ENCODE results near the gene PPA2.

Gene PPA2

GRCh38 chr4:105399532-105400161, 74.2 kb downstream of the PPA2 start:
- no peak overlapping the region for H3K4me3 ChIP-seq (ENCODE audit: low read depth, low read length)
- H3K27me3 ChIP-seq: no peaks in the 10 kb centered on the region
- peaks cover 2% of the 10 kb centered on the region; the same call in 1 of the 2 replicates for H3K36me3 ChIP-seq
- no peaks in the 10 kb centered on the region for H3K4me1 ChIP-seq
- no peaks in the 10 kb centered on the region for H3K9me3 ChIP-seq
- DNase-seq: no peak
- no peak for TF ChIP-seq CTCF (IDR thresholded peaks at IDR 0.05; ENCODE audit: low read depth, low read length)

- H3K36me3 ChIP-seq: peaks cover 2% of the 10 kb centered on the region; the same call in 1 of the 2 replicates
- no peaks in the 10 kb centered on the region for H3K9me3 ChIP-seq
- H3K27me3 ChIP-seq: no peaks in the 10 kb centered on the region
- no peaks in the 10 kb centered on the region for H3K4me1 ChIP-seq
- no peak for DNase-seq
- no peak for TF ChIP-seq CTCF (IDR thresholded peaks at IDR 0.05; ENCODE audit: low read depth, low read length)
- H3K4me3 ChIP-seq (ENCODE audit: low read depth, low read length): no peak overlapping the region
These were observed 81.0 kb downstream of the PPA2 start for GRCh38 chr4:105392858-105393257.

- no peak for DNase-seq
- Histone ChIP-seq H3K9me3 (no peaks in the 10 kb centered on the region), H3K36me3 (peaks cover 5% of the 10 kb centered on the region; the same call in 1 of the 2 replicates), H3K4me1 (no peaks in the 10 kb centered on the region), H3K27me3 (no peaks in the 10 kb centered on the region), H3K4me3 (ENCODE audit: low read depth, low read length) (no peak overlapping the region)
- no peak for TF ChIP-seq CTCF (IDR thresholded peaks at IDR 0.05; ENCODE audit: low read depth, low read length)
These were observed 84.7 kb downstream of the PPA2 start for GRCh38 chr4:105389167-105389566.

- Histone ChIP-seq H3K36me3 (peaks cover 5% of the 10 kb centered on the region; the same call in 1 of the 2 replicates), H3K4me3 (ENCODE audit: low read depth, low read length) (no peak overlapping the region), H3K27me3 (no peaks in the 10 kb centered on the region), H3K4me1 (no peaks in the 10 kb centered on the region), H3K9me3 (no peaks in the 10 kb centered on the region)
- no peak for DNase-seq
- TF ChIP-seq CTCF (IDR thresholded peaks at IDR 0.05; ENCODE audit: low read depth, low read length): no peak
These were observed 86.4 kb downstream of the PPA2 start for GRCh38 chr4:105387466-105387865.

- Histone ChIP-seq H3K36me3 (peaks cover 5% of the 10 kb centered on the region; the same call in 1 of the 2 replicates), H3K4me3 (ENCODE audit: low read depth, low read length) (no peak overlapping the region), H3K4me1 (no peaks in the 10 kb centered on the region), H3K27me3 (no peaks in the 10 kb centered on the region), H3K9me3 (no peaks in the 10 kb centered on the region)
- no peak for DNase-seq
- no peak for TF ChIP-seq CTCF (IDR thresholded peaks at IDR 0.05; ENCODE audit: low read depth, low read length)
These were observed 87.8 kb downstream of the PPA2 start for GRCh38 chr4:105386012-105386411.

- no peaks in the 10 kb centered on the region for H3K27me3 ChIP-seq
These were observed 99.8 kb downstream of the PPA2 start for GRCh38 chr4:105374071-105374470.

More at GRCh38 chr4:105374071-105374470, 99.8 kb downstream of the PPA2 start:
- Histone ChIP-seq H3K4me1 (no peaks in the 10 kb centered on the region), H3K4me3 (ENCODE audit: low read depth, low read length) (no peak overlapping the region), H3K9me3 (no peaks in the 10 kb centered on the region), H3K36me3 (no peaks in the 10 kb centered on the region)
- DNase-seq: no peak
- TF ChIP-seq CTCF (IDR thresholded peaks at IDR 0.05; ENCODE audit: low read depth, low read length): no peak

All from BE2C (cell line).